ENCODE results near the gene AMN1.
"Not testable (repeated sequence)": the region's sequence is repeated elsewhere in the genome, so short reads cannot be mapped to it uniquely, and the experiment has no call there.

- not testable (repeated sequence) for TF ChIP-seq CTCF, POLR2A (IDR thresholded peaks at IDR 0.05)
These were observed 59.2 kb downstream of the AMN1 start for GRCh38 chr12:31669582-31669981.
